Stimulated activated CD4-positive, alpha-beta T cell treated with anti-CD3 and anti-CD28 coated beads, Interleukin-1b, Interleukin-23, amount 100 ng/mL, for 24 hours (primary cell): ENCODE data around the gene PCMTD2.
"Not testable (repeated sequence)": the region's sequence is repeated elsewhere in the genome, so short reads cannot be mapped to it uniquely, and the experiment has no call there.

Experiments
- DNase-seq, 4 experiments: peaks; one replicate each; pipeline ENCODE4 v3.0.0-alpha.2; 2020; ENCODE audit warnings: low read depth in 4 of 4, low spot score in 1 of 4

The PCMTD2 gene

GRCh38 chr20:64223526-64224067 is 32.0 kb upstream of the PCMTD2 start:
- no peak for DNase-seq

DNA sequence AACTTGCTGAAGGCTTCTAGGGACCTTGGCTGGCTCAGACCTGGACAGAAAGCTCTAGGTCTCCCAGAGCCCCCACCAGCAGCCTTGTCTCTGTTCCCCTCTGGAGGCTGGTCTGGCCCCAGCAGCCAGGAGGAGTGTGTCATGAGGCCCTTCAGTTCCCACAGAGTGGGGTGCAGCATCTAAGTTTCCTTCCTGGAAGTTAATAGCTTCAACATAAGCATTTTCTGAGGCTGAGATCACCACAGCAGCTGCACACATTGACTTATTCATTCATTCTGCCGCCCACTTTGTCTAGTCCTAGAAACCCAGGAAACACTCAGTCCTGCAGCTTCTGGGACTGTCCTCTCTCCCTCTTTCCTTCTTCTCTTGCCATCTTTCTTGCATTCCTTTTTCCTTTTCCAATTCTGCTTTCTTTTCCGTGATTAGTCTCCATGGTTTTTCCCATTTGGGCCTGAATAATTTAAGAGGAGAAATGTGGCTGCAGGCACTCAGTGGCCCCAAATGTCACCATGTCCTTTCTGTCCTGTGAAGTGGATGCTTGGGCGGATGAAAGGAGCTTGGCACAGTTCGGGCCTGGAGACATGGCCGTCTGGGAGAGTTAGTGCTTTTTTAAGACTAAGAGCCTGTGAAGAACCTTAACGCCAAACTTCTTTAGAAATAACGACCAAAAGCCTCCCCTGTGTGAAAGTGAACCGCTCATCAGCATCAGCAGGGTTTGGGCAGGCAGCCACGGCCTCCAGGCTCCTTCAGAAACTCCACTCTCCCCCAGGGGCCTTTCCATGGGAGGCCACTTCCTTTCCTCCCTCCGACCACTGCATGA is 31.0 kb upstream of the PCMTD2 start:
- DNase-seq: no peak

GRCh38 chr20:64225171-64225595 is 30.4 kb upstream of the PCMTD2 start:
- no peak for DNase-seq

- DNase-seq: no peak
Observed at GRCh38 chr20:64225828-64226598, 29.5 kb upstream of the PCMTD2 start.

GRCh38 chr20:64226686-64227580 is 28.6 kb upstream of the PCMTD2 start:
- DNase-seq: no peak

DNA sequence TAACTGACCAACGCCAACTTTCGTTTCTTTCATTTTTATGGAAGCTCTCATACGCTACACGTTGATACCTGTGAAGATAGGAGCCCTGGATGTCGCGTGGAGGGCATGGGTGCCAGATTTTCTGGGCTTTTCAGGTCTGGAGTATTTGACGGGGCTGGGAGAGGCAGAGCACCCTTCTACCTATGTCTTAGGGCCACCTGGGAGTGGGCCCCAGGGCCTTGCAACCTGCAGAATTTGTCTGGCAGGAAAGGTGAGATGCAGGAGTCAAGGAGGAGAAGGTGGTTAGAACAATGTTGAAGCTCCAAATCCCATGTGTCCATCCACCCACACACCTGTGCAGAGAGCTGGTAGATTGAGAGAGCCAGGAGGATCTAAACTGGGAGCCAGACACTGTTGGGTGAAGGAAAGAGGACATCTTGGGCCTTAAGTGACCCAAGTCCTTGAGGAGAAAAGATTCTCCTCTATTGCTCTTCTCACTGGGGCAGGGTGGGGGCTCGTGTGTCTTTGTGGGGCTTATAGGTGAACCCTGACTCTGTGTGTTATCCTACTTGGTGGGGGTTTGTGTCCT is 27.4 kb upstream of the PCMTD2 start:
- no peak for DNase-seq

DNA sequence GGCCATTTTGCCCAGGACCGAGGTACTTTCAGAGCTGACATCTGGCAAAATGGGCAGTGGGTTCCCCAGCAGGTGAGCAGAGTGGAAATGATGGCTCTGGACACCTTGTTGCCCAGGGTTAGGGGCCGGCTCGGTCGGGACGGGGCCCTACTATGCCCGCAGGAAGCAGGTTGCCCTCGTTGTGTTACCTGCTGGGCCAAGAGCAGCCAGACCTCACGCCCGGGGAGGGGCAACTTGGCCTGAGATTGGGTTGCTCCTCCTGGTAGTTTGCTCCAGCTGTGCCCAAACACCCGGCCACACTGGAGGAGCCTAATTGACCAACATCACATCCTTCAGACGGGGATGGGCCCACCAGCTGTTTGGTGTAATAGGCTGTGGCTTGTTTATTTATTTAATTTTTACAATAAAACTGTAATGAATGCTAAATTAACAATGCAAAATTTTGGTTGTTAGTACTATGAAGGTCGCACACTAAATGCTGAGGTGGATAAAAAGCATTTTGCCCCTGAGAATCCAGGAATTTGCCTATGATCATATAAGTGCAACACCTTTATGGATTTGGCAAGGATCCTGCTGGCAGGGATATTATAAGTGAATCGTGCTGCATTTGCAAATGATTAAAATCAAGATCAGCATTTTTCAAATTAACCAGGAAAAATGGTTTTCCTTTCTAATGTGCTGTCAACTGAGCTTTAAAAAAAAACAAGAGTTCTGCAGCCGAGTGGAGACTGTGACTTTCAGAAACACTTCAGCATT is 26.6 kb upstream of the PCMTD2 start:
- DNase-seq: no peak

DNA sequence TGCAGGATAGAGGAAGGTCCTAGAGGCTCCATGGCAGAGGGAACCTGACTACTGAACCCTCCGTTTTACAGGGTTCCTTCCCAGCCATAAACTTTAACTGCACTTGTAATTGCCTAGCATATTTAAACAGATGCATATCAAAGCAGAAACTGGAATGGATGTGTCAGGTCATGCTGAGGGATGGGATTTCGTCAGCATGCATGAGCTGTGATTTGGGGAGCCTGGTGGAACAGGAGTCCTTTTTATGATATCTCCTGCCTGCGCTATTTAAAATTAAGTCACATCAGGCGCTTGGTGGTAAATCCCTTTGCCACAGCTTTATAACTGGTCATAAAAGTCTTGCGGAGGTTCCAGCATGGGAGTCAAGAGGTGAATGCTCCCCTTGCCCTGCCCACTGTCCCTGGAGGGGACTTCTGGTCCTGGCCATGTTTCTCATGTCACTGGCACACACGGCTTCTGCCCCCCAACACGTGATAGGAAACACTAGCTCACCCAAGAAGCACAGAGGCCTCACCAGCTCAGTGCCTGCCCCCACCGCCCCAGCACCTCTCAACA is 26.0 kb upstream of the PCMTD2 start:
- no peak for DNase-seq

- no peak for DNase-seq
Observed at GRCh38 chr20:64230461-64231145, 24.9 kb upstream of the PCMTD2 start.

- DNase-seq: no peak
Observed at GRCh38 chr20:64231621-64232550, 23.7 kb upstream of the PCMTD2 start.

DNA sequence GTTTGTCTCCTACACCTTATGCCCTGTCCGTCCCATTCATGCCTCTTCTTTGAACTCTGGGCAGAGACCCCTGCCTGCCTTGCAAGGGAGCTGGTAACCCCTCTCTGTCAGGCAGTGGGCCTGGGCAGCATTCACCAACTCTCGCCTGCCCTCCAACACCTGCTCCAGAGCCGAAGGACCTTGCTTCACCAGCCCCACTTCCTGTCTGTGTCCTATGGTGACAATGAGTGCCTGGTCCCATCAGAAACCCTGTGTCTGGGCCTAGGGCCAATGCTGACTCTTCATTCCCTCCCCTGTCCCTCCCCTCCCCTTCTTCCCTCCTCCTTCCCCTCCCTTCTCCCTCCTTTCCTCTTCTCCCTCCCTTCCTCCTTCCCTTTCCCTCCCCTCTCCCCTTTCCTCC is 22.8 kb upstream of the PCMTD2 start:
- no peak for DNase-seq

GRCh38 chr20:64233725-64234124 is 21.8 kb upstream of the PCMTD2 start:
- DNase-seq: no peak

DNA sequence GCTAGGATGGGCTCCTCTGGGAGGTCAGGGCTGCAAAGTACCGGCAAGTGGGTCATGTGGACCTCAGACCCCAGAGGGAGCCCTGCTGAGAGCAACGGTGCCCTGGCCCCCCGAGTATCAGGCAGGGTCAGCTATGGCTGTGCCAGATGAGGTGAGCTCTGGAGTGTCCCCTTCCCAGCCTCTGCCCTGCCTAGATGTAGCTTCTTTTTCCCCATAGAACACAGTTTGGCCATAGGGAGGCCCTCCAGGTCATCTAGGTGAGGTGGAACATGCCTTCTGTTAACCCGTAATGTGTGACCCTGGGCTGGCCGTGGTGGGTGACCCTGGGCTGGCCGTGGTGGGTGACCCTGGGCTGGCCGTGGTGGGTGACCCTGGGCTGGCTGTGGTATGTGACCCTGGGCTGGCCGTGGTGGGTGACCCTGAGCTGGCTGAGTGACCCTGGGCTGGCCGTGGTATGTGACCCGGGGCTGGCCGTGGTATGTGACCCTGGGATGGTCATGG is 21.2 kb upstream of the PCMTD2 start:
- DNase-seq: no peak

DNA sequence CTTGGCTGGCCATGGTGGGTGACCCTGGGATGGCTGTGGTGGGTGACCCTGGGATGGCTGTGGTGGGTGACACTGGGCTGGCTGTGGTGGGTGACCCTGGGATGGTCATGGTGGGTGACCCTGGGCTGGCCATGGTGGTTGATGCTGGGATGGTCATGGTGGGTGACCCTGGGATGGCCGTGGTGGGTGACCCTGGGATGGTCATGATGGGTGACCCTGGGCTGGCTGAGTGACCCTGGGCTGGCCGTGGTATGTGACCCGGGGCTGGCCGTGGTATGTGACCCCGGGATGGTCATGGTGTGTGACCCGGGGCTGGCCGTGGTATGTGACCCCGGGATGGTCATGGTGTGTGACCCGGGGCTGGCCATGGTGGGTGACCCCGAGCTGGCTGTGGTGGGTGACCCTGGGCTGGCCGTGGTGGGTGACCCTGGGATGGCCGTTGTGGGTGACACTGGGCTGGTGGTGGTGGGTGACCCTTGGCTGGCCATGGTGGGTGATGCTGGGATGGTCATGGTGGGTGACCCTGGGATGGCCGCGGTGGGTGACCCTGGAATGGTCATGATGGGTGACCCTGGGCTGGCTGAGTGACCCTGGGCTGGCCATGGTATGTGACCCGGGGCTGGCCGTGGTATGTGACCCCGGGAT is 20.5 kb upstream of the PCMTD2 start:
- DNase-seq: not testable (repeated sequence)

DNA sequence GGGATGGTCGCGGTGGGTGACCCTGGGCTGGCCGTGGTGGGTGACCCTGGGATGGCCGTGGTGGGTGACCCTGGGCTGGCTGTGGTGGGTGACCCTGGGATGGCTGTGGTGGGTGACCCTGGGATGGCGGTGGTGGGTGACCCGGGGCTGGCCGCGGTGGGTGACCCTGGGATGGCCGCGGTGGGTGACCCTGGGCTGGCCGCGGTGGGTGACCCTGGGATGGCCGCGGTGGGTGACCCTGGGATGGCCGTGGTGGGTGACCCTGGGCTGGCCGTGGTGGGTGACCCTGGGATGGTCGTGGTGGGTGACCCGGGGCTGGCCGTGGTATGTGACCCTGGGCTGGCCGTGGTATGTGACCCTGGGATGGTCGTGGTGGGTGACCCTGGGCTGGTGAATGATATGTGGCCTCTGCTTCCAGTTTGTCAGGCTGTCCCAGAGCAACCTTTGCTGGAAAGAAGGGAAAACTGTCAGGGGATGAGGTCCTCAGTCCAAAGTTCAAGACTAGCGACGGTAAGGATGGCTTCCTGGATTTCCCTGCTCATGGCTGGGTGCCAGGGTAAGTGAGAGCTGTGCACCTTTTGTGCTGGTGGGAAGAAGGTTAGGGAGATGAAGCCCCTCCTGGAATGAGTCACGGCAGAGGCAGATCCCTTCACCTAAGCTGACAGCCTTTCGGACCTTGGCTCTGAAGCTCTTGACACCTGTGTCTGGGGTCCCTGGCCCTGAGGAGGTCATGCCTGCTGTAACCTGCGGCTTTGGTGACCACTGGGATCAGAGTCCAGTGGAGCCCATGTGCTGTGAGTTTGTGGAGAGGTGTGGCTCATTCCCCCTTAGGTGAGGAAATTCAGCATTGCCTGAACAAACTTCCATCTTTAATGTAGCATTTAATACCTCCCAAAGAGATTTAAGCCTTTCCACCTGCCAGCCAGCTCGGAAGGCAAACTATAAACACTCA is 19.1 kb upstream of the PCMTD2 start:
- no peak for DNase-seq

DNA sequence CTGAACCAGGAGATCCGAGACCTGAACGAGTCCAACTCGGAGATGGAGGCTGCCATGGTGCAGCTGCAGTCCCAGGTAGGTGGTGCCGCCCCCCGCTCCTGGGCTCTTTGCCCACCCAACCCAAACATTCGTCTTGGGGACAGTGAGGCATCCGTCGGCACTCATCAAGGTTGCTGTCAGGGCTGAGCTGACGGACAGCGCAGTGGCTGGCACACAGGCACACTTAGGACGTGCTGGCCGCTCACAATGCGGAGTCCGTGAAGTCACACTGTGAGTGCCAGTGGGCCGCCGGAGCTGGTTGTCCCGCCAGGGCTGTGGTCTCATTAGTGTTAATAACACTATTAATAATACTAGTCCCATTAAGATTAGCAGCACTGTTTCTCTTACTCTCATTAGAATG is 18.2 kb upstream of the PCMTD2 start:
- DNase-seq: no peak
